Astrocyte of the spinal cord (primary cell): ENCODE results near the gene WDR72.

Source experiments
- DNase-seq: peaks from one replicate; pipeline ENCODE4 v3.0.0; 2011; ENCODE audit warnings: low read depth, low spot score
- H3K4me3 ChIP-seq: 2 replicates; pipeline ENCODE4 v1.5.1; 2011; ENCODE audit warnings: low read depth, mild to moderate bottlenecking, low read length, moderate library complexity
- in situ Hi-C: cut with HindIII; loops from 2 replicates; pipeline ENCODE4 v1.10.0; 2017; ENCODE audit warnings: low sequenced_read_pairs
- TF ChIP-seq, protein P1 (sequence below): IDR thresholded peaks from 2 replicates; pipeline ENCODE4 v1.5.1; 2012; ENCODE audit warnings: low read depth, mild to moderate bottlenecking, low read length, inconsistent platforms

Gene WDR72

DNA sequence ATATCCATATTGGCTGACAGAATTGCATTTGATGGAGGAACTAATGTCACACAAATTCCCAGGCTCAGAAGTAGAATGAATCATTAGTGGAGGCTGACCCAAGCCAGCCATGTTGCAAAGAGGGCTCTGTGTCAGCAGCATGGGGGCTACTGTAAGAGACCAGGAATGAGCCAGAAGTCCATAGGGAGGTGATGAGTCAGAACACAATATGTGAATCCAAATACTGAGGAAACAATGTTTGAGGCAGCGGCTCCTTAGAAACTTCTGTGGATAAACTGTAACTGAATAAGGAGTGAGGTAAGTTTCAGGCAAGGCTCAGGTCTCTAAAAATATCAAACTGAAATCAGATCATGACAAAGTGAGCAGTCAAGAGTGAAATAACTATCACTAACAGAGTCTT, 170.7 kb downstream of the WDR72 start:
- TF ChIP-seq, protein P1, sequence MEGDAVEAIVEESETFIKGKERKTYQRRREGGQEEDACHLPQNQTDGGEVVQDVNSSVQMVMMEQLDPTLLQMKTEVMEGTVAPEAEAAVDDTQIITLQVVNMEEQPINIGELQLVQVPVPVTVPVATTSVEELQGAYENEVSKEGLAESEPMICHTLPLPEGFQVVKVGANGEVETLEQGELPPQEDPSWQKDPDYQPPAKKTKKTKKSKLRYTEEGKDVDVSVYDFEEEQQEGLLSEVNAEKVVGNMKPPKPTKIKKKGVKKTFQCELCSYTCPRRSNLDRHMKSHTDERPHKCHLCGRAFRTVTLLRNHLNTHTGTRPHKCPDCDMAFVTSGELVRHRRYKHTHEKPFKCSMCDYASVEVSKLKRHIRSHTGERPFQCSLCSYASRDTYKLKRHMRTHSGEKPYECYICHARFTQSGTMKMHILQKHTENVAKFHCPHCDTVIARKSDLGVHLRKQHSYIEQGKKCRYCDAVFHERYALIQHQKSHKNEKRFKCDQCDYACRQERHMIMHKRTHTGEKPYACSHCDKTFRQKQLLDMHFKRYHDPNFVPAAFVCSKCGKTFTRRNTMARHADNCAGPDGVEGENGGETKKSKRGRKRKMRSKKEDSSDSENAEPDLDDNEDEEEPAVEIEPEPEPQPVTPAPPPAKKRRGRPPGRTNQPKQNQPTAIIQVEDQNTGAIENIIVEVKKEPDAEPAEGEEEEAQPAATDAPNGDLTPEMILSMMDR, result no peak
- peak; percentile 96 for DNase-seq
- no peak overlapping the region for H3K4me3 ChIP-seq
- in situ Hi-C loops, result no loop called here

DNA sequence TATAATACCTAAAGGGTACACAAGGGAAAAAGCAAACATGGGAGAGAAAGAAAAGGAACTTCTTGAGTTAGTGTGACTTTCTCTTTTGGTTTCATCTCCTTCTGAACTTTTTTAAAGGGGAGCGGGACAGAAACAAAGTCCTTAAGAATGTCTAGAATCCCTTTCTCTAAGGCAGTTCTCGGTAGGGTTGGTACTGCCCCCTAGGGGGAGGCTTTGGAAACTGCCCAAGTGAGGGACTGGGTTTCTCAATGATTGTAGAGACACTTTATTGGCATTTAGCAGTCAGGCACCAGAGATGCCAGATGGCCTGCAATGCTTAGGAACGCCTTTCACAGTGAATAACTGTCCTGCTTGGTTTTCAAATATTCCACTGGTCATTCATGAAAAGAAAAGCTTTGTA, 172.7 kb downstream of the WDR72 start:
- TF ChIP-seq, protein P1, result peak; percentile 58
- peak; percentile 34 for DNase-seq
- H3K4me3 ChIP-seq, result no peak overlapping the region
- in situ Hi-C loops, result no loop called here

DNA sequence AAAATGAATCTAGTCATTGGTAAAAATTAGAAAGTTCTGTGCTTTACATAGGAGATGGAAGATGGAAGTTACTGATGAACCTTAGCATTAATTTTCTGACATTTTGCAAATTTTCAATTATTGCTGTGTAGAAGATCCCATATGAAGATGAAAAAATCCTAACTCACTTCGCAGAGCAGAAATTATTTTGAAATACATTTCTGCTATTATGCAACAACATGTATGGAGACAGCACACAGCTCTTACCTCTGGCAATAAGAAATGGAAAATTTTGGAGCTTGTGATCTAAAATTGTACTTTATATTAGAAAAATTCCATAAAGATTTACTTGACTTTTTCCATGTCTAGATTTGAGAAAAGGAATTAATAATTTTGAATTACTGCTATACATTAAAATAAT, 177.9 kb downstream of the WDR72 start:
- TF ChIP-seq, protein P1, result no peak
- H3K4me3 ChIP-seq, result no peak overlapping the region
- in situ Hi-C loops, result no loop called here
- no peak for DNase-seq

- TF ChIP-seq, protein P1, result no peak
- peak; percentile 32 for DNase-seq
- in situ Hi-C loops, result no loop called here
- no peak overlapping the region for H3K4me3 ChIP-seq
Measured at GRCh38 chr15:53580366-53580765, 179.1 kb downstream of the WDR72 start.

DNA sequence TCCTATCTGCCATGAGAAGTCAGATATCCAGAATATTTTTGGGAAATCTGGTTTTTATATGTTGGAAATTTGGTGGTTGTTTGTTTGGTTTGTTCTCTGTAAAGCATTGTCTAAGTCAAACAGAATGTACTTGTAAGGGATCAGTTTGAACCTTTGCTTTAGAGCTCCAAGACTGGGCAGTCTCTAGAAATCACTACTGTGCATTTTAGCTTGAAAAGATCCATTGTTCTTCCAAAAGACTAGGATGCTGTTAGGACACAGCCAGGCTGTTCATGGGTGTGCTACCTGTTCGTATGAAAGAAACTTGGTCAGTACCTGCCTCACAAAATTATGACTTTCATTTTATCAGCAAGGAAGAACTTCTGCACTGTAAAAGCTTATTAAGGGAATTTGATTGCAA, 182.6 kb downstream of the WDR72 start:
- H3K4me3 ChIP-seq, result no peak overlapping the region
- TF ChIP-seq, protein P1, result no peak
- in situ Hi-C loops, result no loop called here
- no peak for DNase-seq

- H3K4me3 ChIP-seq, result no peak overlapping the region
- TF ChIP-seq, protein P1, result no peak
- in situ Hi-C loops, result no loop called here
- no peak for DNase-seq
Measured at GRCh38 chr15:53573091-53573490, 186.4 kb downstream of the WDR72 start.
